T follicular helper cell (primary cell): ENCODE data around the gene TNRC6C.

Experiments
- DNase-seq: peaks from one replicate; pipeline ENCODE4 v3.0.0-alpha.2; 2020; ENCODE audit warnings: low read depth

TNRC6C gene

GRCh38 chr17:78125138-78125913 is 166.8 kb downstream of the TNRC6C start:
- no peak for DNase-seq

- no peak for DNase-seq
Measured at GRCh38 chr17:78125976-78126894, 167.7 kb downstream of the TNRC6C start.

GRCh38 chr17:78126895-78127238 is 168.4 kb downstream of the TNRC6C start:
- DNase-seq: no peak

- DNase-seq: peak; percentile 49
Measured at GRCh38 chr17:78127239-78127887, 168.9 kb downstream of the TNRC6C start.

GRCh38 chr17:78127888-78128550 is 169.5 kb downstream of the TNRC6C start:
- DNase-seq: no peak

GRCh38 chr17:78128551-78129350 is 170.2 kb downstream of the TNRC6C start, which contains the start of gene TMC6:
Gene TMC6, minus strand, starts transcription at chr17:78128755. Its CDS starts 1,923 bp downstream, at chr17:78126832.
- DNase-seq: peak; percentile 63

- no peak for DNase-seq
Measured at GRCh38 chr17:78129351-78130089, 171.0 kb downstream of the TNRC6C start.

GRCh38 chr17:78130090-78130436 is 171.6 kb downstream of the TNRC6C start:
- no peak for DNase-seq

- DNase-seq: peak; percentile 73
Measured at GRCh38 chr17:78130437-78131101, 172.1 kb downstream of the TNRC6C start, which contains the start of gene TMC8. Gene TMC8, plus strand, starts transcription at chr17:78130771. Its CDS starts 818 bp downstream, at chr17:78131589.

GRCh38 chr17:78131172-78132083 is 172.9 kb downstream of the TNRC6C start:
- no peak for DNase-seq

GRCh38 chr17:78132084-78132676 is 173.7 kb downstream of the TNRC6C start:
- no peak for DNase-seq

- DNase-seq: no peak
Measured at GRCh38 chr17:78132767-78133178, 174.3 kb downstream of the TNRC6C start.

GRCh38 chr17:78133179-78133951 is 174.9 kb downstream of the TNRC6C start:
- DNase-seq: no peak

- DNase-seq: peak; percentile 77
Measured at GRCh38 chr17:78133971-78134898, 175.7 kb downstream of the TNRC6C start.

- DNase-seq: no peak
Measured at GRCh38 chr17:78134899-78135385, 176.4 kb downstream of the TNRC6C start.
